NCI-H2171 treated with DMSO at 0.1 percent for 48 hours (cell line): Measurements from ENCODE around the gene CES2.
A peak's percentile ranks its signal among the peaks of the same experiment; 100 is the strongest.
"Not testable (repeated sequence)": the region's sequence is repeated elsewhere in the genome, so short reads cannot be mapped to it uniquely, and the experiment has no call there.

Source experiments
- DNase-seq: peaks from one replicate; lab custom pipeline; 2025; lab: John Stamatoyannopoulos, UW

Gene CES2

GRCh38 chr16:66936889-66937554 is 1.7 kb downstream of the CES2 start:
- no peak for DNase-seq

- DNase-seq = no peak
Measured at GRCh38 chr16:66937725-66938337, 2.5 kb downstream of the CES2 start.

- DNase-seq = no peak
Measured at GRCh38 chr16:66939366-66939765, 4.0 kb downstream of the CES2 start.

GRCh38 chr16:66940236-66940635 is 4.9 kb downstream of the CES2 start:
- DNase-seq = no peak

GRCh38 chr16:66942981-66943380 is 7.7 kb downstream of the CES2 start:
- DNase-seq = no peak

- DNase-seq = no peak
Measured at GRCh38 chr16:66943426-66944053, 8.2 kb downstream of the CES2 start.

GRCh38 chr16:66944054-66944441 is 8.7 kb downstream of the CES2 start:
- DNase-seq = no peak

- DNase-seq = not testable (repeated sequence)
Measured at GRCh38 chr16:66944971-66945370, 9.7 kb downstream of the CES2 start.

GRCh38 chr16:66945939-66946338 is 10.6 kb downstream of the CES2 start:
- DNase-seq = no peak

GRCh38 chr16:66946541-66946940 is 11.2 kb downstream of the CES2 start:
- no peak for DNase-seq

- DNase-seq = no peak
Measured at GRCh38 chr16:66946974-66947301, 11.6 kb downstream of the CES2 start.

- peak; percentile 76 for DNase-seq
Measured at GRCh38 chr16:66947302-66948065, 12.2 kb downstream of the CES2 start.

GRCh38 chr16:66948134-66948836 is 13.0 kb downstream of the CES2 start:
- DNase-seq = no peak

GRCh38 chr16:66948837-66949225 is 13.5 kb downstream of the CES2 start:
- no peak for DNase-seq

- no peak for DNase-seq
Measured at GRCh38 chr16:66949472-66949871, 14.2 kb downstream of the CES2 start.

GRCh38 chr16:66950437-66950836 is 15.1 kb downstream of the CES2 start:
- DNase-seq = no peak

GRCh38 chr16:66950971-66951790 is 15.9 kb downstream of the CES2 start:
- DNase-seq = peak; percentile 25

GRCh38 chr16:66952430-66953110 is 17.3 kb downstream of the CES2 start:
- DNase-seq = peak; percentile 79

- DNase-seq = no peak
Measured at GRCh38 chr16:66953462-66954096, 18.3 kb downstream of the CES2 start.

- peak; percentile 72 for DNase-seq
Measured at GRCh38 chr16:66954097-66954659, 18.9 kb downstream of the CES2 start.
